HG03520 (cell line): ENCODE measurements around the gene ARID1B.

Experiments
- ATAC-seq: cut with Tn5 transposase; IDR thresholded peaks from one replicate; pipeline ENCODE4 v1.9.1; 2021; ENCODE audit warnings: mild to moderate bottlenecking, moderate library complexity; ENCODE audit not compliant: unreplicated experiment

ARID1B gene

DNA sequence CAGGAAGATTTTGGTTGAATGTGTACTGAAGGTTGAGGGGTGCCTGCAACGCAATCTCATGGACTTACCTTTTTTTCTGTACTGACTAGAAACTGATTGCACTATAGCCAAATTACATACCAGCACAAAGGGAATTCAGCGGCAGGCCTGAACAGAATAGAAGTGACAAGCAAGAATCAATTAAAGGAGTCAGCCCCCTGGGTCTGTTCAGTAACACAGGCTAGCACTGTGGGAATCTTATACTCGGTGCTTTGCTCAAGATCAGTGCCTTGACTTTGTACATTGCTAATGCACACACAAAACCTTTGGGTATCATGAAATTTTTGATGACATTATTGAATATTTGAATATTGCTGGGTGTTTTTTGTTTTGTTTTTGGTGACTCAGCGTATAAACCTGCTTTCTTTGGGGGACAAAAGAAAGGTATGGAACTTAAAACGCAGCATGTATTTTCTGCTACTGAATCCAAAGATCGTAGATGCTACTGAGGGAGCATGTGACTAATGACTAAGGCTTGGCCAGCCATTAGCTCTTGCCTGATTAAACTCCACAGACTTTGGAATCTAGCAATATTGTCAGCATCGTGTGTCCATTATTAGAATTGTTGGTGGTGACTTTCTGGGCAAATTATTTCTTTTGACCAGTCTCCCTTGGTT lies 236.6 kb downstream of the ARID1B start:
- ATAC-seq = no peak

DNA sequence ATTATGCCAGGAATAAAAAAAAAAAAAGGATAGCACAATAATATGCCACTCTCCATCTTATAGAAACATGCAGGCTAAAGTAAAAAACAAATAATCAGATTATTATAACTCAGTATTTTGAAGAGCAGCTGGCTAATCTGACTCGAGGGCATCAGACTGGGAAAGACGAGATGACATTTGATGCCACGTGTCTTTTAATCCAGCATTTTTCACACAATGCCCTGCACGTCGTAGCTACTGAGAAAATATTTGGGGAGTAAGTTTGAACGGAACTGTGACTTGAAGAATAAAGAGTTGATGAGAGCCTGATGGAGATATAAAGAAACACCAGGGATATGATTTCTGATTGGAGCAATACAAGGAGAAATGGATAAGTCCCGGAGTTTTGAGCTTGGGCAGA lies 237.7 kb downstream of the ARID1B start:
- ATAC-seq = no peak

DNA sequence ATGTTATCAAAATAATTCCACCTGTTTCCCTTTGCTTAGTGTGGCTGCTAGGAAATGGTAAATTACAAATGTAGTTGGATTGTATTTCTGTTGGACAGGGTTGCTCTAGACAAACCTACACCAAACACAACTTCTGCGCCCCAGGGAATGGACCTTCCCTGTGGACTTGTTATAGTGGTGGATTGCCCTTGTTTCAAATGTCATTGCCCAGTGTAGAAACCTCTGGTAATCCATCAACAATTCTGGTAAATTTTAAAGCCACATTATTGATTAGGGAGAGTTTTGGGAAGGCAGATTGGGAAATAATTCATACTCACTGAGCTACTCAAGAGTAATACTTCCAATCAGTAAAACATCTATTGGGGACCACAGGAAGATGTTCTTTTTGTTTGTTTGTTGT lies 239.8 kb downstream of the ARID1B start:
- ATAC-seq = no peak

DNA sequence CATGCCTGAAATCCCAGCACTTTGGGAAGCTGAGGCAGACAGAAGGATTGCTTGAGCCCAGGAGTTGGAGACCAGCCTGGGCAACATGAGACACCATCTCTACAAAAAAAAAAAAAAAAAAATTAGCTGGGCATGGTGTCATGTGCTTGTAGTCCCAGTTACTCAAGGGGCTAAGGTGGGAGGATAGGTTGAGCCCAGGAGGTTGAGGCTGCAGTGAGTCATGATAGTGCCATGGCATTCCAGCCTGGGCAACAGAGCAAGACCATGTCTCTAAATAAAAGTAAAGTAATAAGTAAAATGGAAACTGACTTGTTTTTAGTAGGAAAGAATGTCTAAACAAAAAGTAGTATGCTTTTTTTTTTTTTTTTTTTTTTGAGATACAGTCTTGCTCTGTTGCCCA lies 240.7 kb downstream of the ARID1B start:
- no peak for ATAC-seq

DNA sequence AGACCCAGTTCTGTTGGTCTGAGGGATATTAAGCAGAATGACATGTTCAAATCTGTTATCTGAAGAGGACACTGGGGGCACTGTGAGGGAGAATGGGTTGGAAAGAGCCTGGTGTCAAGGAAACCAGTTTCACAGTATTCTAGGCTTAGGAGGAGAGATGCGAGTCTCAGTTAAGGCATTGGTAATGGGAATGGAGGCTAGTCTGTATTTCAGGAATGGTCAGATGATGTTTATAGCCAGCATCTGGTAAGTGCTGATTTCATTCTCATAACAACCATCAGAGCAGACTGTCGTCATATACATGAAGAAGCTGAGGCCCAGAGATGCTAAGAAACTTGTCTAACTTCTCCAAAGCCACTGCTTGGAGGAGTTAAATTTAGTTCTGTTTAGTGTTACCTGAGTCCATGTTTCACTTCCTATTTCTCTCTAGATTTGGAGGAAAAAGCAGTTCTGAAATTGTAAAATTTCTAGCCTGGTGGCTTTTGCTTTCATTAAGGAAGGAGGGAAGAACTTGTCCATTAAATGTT lies 242.0 kb downstream of the ARID1B start:
- no peak for ATAC-seq

DNA sequence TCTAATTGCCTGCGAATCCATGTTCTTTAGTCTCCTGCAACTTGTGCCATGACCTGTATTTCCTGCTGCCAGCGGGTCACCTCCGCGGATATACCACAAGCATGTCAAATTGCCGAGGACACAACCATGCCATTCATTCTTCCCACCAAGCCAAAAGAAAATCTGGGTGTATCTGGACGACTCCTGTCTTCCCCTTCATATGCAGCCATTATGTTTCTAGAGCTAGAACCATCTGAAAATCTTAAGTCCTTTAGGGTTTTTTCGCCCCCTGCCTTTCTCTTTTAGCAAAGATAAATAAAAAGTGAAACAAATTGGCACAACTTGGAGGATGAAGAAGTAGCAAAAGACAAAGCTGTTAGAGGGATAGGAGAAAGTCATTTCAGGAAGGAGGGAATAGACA lies 242.6 kb downstream of the ARID1B start:
- ATAC-seq = no peak

DNA sequence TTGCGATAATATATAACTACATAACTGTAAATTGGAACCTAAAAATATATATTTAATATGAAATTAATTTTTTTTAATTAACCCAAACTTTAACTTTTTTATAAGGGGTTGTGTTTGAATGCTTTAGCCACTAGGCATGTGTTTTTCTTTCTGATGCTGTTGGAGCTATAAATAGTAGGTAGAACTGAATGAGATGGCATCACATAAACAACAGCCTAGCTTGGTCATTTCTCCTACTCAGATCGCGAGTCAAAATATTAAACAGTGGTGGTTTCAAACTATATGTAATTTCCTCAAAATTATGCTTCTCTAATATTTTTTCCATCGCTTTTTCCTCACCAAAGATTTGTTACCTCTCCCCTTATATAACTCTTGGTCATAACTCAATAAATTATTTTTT lies 243.2 kb downstream of the ARID1B start:
- no peak for ATAC-seq

DNA sequence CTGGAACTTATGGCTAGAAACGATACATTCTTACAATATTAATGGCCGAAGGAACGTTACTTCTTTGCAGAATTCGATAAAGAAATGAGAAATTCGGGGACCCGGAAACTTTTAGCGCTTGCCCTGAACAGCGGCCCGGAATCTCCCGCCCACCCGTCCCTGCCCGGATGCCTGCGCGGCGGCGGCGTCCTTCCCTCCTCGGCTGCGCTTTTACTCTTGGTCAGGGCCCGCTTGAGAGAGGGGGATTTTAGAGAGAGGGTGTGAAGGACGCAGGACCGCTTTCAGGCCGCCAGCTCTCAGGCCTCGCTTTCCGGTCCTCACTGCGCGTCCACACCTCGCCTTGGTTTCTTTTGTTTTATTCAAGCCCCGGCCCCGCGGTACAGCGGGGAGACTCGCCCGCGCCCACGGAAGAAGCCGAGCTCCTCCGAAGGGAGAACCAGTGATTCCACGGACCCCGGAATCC lies 243.7 kb downstream of the ARID1B start:
- peak; percentile 32 for ATAC-seq

DNA sequence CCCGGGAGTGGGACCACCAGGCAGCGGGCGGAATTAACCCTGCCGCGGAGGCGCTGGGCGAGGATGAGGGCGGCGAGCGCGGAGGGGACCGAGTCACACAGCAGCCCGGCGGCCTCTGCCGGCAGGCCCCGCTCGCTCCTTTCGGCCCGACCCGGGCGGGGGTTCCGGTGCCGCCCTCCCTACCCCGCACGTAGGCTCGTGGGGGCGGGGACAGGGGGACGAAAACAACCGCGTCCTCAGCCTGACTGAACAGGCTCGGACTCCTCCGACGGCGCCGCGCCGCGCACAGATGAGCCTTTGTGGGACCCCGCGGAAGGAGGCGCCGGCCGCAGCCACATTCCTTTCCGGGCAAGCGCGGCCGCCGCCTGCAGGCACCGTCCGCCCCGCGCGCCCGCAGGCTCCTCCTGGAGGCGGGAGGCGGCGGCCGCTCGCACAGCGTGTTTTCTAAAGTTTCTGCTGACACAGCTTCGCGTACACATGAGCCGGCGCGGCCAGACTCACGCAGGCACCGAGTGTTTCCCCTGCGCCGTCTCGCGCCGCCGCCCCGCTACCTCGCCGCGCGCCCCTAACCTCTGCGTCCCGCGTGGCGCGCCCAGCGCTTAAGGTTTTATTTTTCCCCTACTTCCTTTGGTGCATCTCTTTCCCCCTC lies 244.3 kb downstream of the ARID1B start:
- peak; percentile 66 for ATAC-seq

DNA sequence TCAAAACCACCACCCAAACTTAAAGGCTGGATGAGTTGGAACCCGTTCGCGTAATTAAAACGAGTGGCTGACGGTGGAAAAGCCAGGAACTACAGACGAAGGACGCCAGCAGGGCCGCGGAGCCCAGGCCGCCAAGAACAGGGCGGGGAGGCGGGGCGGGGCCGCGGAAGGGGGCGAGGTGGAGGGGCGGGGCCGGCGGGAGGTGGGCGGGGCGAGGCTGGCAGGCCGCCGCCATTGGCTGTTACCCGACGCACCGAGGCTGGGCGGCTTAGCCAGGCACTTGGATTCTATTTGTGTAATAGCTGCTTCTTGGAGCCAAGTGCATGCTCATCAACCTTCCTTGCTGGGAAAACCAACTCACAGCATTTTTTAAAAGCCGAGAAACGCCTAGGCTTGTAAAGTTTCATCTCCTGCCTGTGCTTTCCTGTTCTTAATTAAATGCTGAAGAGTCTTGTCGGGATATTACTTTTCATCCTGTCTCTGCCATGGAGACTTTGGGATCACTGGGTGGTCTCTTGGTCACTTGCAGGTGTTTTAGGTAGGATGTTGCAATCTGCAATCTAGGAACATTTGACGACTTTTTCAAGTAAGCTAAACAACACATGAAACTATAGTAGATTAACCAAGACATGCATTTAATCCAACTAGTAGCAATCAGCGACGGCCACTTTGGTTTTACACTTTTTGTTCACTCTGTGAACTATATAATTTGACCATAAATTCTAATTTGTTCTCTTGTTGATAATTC lies 245.0 kb downstream of the ARID1B start:
- ATAC-seq = peak; percentile 42

DNA sequence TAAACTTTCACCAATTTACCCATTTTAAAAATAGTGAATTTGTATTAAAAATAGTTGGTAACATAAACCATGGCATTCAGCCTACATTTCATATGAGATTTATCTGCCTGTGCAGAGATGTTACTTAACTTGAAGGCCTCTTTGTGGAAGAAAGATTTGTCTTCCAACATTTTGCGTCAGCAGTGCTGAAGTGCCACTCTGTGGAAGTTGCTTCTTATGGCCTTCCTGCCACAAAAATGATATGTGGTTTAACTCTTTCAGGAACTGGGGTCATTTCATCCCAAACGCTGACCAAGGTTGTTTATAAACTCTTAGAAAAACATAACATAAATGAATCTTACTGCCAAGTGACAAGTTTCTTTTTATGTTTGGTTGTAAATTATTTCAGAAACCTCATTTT lies 246.8 kb downstream of the ARID1B start:
- no peak for ATAC-seq

DNA sequence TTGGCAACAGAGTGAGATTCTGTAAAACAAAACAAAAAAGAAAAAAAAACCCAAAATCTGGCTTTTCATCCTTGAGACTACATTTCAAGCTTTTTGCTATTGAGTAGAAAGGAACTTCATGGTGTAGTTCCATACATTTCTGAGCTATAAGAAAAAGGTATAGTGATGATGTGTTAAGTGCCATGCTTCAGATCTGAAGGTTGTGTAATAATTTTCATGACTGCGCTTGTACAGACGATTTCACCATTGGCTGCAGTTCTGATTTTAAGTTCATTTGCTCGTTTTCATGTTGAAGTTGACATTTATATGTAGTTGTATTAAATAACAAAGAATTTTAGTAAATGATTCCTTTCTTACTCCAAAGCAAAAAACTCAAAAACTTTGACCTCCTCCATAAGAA lies 247.6 kb downstream of the ARID1B start:
- no peak for ATAC-seq

DNA sequence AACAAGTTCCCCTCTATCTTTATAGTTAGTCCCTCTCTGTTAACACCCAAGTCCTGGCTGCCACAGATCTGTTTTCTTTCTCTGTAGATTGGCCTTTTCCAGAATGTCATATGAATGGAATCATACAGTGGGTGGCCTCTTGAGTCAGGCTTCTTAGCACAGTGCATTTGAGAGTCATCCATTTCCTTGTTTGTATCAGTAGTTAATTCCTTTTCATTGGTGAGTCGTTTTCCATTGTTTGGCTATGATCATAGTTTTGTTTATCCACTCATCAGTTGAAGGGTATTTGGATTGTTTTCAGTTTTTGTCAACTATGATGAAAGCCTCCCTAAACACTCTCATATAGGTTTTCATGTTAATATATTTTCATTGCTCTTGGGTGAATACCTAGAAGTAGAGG lies 248.3 kb downstream of the ARID1B start:
- ATAC-seq = no peak

DNA sequence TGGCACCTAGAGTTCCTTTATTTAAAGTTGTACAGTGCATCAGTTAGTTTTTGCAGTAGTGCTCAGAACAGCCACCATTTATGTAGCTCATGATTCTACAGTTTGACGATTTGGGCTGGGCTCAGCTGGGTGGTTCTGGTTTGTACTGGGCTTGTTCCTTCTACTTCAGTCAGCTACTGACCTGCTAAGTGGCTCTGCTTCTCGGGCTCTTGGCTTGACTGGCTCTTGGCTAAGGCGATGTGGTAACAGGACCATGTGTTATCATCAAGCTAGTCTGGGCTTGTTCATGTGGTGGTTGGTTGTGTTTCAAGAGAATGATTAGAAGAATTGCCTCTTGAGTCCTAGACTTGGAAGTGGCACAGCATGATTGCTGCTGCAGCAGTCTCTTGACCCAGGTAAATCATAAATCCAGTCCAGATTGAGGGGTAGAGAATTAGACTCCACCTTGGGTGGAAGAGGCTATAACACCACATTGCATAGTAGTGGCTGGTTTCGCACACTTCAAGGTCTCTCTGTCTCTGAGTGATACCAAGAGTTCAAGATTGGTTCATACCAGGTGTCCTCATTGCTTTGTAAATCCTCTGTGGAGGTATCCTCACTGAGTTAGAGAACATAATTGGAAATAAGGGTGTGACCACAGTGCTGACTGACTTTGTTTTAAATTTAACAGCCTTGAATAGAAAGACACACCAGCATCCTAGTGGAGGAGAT lies 253.0 kb downstream of the ARID1B start:
- no peak for ATAC-seq

DNA sequence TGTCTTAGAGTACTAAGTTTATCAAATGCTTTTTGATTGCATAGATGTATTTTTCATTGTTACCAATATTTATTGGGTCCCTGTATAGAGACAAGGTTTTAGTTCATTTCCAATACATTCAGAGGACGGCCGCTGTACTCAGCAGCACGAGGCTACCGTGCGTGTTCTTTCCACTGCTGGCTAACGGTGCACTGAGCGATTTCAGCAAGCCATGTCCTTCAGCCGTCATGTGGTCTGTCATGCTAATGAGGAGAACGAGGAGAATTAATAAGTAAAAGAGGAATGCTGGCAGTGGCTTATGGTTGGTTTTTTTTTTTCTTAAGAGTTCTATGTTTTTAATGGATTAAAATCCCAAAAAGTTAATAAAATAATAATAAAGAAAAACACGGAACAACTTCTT lies 253.6 kb downstream of the ARID1B start:
- ATAC-seq = no peak

DNA sequence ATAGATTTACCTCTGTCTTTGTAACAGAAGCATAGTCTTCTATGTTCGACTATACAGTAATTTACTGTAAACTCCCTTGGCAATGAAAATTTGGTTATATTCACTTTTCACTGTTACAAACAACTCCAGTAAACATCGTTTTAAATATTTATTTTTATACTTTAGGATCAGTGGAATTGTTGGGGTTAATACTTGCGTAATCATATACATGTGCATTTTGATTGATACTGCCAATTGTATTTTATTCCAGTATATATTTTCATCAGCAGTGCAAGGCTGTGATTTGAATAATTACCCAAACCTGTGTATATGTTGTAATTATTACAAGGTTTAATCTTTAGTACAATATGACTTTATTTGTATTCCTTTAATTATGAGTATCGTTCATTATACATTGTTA lies 255.7 kb downstream of the ARID1B start:
- ATAC-seq = no peak

DNA sequence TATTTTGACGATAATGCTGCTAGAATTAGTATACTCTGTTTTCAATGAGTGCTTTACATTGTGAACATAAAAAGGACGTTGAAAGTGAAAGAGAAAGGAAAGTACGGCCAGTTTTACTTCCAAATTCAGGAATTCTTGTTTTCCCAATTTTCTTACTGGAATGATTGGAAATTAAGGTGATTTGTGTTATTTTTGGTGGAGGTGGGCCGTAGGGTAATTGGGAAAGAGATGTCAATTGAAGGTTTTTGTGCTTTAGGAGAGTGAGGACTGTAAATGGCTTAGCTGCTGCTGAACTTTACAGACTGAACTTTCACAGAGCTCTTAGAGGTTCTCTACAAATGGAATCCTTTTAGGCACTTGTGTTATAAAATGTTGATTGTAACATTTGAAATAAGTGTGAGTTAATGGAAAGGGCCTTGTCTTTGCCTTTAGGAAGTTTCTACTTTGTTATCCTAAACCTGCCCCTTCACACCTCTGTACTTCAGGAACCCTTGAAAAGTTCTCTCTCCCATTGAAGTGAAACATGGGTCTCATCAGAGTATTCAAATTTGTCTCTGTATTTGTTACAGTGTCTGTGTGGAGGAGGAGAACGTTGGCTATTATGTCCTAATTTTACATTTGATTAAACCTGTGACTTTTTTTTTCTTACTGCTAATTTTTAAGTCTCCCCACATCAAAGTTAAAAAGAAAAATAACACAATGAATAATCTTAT lies 256.4 kb downstream of the ARID1B start:
- no peak for ATAC-seq

DNA sequence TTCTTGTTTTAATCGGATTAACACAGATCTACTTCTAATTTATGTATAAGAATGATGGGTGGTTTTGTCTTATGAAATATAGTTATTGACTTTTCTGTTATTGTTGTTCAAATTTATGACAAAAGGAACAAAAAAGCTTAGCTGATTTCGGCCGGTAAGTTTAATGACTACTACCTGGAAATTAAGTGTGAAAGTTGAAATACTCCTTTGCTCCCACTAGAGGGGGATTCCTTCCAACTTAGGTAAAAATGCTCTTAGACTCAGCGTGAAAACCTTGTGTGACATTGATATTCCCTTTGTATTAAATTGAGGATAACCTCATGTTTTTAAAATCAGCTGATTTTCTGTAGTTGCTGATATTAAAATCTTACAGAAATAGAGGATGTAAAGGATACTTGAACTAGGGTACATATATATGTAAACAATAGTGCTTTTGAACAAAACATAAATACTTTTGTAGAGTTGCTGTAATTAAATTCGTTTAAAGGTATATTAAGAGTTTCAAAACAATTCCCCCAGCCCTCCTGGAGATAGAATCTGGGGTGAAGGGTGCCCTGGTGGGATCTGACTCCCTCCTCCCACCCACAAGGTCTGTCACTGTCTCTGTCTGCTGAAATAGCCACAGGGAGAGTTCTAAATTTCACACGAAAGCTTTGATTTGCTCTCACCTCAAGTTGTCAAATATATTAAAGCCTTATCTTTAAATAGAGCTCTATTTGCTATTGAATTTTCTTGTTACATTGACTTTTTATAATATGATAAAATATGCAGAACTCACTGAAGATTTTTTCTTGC lies 257.5 kb downstream of the ARID1B start:
- no peak for ATAC-seq

DNA sequence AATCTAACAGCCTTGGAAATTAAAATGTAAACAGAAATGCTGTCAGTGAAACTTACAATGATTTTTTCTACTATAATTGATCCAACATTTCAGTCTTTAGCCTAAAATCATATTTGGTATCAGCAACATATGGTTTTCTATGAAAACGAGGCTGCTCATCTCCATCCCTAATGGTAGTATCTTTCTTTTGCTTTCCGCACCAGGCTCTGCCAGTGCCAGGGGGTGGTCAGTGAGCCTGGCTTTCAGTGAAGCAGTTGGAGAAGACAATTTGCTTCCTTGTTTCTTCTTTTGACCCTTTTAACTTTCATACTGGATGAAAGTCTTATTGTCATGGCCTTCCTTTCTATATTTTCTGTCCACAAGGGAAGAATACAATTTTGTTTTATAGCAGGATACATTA lies 258.4 kb downstream of the ARID1B start:
- no peak for ATAC-seq

DNA sequence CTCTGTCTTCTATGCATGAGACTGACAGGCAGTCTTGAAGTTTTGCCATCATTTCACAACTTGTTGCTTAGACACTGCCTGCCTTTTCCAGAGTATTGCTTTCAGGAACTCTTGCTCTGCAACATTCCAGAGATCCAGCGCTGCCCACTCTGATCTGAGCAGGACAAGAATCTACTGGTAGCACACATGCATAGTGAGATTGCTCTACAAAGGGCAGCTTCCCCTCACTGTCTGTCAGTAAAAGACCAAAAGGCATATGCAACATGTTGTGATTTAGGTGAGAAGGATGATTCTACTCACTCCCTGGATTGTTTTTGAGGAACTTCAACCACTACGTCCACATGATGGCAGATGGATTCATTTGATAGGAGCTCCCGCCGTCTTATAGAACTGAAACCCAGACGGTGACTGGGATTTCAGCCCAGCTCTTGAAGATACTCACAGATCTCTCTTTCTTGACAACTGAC lies 259.1 kb downstream of the ARID1B start:
- no peak for ATAC-seq
